HTR-8/SVneo (cell line): ENCODE measurements around the gene PAXX.
A peak's percentile ranks its signal among the peaks of the same experiment; 100 is the strongest.

Source experiments
- DNase-seq: peaks from one replicate; pipeline ENCODE4 v3.0.0; 2011; ENCODE audit warnings: low spot score, mixed read lengths; ENCODE audit not compliant: insufficient read length
- FAIRE-seq: peaks from 2 replicates; lab custom pipeline; 2011; peaks lifted over from hg19 to GRCh38; lab: Jason Lieb, UNC

Gene PAXX

DNA sequence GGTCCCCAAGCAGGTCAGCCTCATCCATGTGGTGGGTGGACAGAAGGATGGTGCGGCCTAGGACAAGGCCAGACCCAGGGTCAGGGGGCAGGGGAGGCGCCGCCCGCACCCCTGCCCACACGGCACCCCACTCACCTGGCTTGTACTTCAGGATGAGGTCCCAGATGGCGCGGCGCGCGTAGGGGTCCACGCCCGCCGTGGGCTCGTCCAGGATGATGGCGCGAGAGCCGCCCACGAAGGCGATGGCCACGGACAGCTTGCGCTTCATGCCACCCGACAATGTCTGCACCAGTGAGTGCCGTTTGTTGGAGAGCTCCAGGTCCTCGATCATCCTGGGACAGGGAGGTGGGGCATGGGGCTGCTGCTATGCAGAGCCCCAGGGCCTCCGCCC is 23.3 kb downstream of the PAXX start:
- FAIRE-seq (no peak), DNase-seq (no peak)

DNA sequence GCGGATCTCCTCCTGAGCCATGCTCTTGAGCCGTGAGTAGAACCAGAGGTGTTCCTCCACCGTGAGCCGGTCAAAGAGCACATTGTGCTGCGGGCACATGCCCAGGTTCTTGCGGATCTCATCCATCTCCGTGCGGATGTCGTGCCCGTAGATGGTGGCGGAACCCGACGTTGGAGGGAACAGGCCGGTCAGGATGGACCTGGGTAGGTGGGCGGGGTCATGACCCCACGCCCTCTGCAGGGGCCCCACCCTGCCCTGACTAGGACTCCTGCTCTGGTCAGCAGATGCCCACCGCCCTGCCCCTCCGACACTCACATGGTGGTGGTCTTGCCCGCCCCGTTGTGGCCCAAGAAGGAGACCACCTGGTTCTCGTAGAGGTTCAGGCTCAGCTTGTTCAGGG is 23.8 kb downstream of the PAXX start:
- DNase-seq (no peak), FAIRE-seq (no peak)

GRCh38 chr9:137016436-137016835 is 24.2 kb downstream of the PAXX start:
- DNase-seq (no peak), FAIRE-seq (no peak)

DNA sequence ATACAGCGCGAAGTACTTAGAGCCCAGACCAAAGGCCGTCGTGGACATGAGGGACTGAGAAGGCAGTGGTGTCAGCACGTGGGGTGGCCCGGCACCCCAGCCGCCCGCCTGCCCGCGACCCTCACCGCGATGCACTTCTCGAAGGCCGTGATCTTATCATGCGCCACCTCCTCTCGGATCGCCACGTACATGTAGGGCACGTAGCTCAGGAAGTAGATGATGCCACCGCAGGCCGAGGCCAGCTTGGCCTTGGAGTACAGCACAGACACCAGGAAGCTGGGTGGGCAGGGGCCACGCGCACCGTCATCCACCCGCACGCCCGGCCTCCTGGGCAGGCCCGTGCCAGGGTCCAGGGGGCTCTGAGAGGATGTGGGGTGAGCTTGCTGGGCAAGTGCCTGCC is 24.8 kb downstream of the PAXX start:
- DNase-seq, result no peak
- no peak for FAIRE-seq

DNA sequence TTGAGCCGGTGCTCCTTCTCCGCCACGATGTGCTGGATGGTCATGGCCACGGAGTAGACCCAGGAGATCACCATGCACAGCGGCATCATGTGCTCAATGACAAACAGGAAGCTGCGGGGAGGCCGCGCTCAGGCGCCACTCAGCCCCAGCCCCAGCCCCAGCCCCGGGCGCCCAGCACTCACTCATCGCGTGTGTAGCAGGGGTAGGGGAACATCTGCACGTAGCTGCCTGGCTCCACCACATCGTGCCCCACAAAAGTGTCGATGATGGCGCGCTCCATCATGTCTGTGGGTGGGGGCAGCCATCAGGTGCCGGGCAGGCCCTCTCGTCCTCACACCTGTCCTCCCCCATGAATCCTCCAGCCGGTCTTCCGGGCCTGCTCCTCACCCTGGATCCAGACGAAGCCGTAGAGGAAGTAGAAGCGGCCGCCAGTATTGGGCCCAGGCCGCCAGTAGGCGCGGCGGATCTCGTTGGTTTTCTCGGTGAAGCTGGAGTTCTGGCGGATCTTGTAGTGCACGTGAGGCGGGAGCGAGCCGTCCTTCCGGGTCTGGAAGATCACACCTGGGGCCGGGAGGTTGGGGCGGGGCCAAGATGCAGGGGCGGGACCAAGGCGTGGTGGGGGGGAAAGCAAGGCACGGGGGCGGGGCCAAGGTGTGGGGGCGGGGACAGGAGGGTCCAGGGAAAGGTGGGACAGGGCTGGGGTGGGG is 25.7 kb downstream of the PAXX start:
- no peak for DNase-seq
- FAIRE-seq, result no peak

DNA sequence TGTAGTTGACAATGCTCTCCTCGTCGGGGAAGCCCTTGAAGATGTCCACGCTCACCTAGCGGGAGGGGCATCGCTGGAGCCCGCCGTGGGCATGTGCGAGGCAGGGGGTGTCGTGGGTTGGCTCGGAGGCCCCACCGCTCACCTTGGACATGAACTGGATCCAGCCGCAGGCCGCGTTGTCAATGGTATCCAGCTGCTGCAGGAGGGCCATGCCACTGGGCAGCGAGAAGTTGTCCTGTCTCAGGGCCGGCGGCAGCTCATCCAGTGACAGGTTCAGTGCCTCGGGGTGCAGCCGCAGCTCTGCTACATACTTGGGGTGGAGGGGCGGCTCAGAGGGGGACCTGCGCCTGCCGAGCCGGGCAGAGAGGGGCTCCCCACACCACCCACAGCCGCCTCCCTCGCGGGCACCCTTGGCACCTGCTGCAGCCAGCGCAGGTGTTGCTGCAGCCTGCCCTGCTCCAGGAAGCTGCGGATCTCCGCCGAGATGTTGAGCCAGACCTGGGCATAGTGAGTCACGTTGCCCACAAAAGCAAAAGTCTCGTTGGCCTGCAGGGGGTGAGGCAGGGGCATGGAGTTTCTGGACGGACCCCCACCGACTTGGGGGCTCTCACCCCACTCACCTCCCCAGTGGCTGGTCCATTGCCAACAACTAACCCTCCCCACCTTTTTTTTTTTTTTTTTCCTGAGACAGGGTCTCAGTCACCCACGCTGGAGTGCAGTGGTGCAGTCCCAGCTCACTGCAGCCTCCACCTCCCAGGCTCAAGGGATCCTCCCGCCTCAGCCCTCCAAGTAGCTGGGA is 26.7 kb downstream of the PAXX start:
- FAIRE-seq, result no peak

DNA sequence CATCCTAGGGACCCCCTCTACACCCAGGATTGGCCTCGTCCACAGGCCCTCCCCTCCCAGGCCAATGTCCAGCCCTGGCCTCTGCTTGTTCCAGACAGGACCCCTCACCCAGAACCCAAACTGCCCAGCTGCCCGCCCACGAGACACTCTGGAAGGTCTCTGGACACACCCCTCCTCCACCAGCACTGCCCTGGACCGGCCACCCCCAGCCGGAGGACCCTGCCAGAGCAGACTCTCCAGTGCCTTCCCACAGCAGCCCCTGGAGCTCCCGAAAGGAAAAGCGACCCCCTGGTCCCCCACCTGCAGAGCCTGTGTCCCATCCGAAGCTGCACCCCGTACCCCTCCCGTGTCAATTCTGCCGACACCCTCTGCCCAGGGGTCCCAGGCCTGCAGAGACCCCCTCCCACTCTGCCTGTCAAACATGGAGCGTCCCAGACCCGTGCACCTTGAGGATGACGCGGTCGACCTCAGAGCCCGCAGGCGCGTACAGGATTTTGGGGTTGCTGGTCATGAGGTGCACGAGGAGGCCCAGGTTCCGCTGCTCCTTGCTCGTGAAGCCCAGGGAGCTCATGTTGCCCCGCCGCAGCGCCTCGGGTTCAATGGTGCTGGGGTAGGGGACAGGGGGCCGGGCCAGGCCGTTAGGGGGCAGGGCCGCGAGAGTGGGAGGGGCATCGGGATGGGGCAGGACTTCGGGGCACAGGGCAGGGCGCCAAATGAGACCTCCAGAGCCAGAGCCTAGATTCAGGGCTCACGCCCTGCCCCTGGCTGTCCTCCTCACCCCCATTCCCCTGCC is 27.9 kb downstream of the PAXX start:
- no peak for FAIRE-seq

More for the DNA sequence above, 26.7 kb downstream of the PAXX start:
- DNase-seq, result no peak

DNA sequence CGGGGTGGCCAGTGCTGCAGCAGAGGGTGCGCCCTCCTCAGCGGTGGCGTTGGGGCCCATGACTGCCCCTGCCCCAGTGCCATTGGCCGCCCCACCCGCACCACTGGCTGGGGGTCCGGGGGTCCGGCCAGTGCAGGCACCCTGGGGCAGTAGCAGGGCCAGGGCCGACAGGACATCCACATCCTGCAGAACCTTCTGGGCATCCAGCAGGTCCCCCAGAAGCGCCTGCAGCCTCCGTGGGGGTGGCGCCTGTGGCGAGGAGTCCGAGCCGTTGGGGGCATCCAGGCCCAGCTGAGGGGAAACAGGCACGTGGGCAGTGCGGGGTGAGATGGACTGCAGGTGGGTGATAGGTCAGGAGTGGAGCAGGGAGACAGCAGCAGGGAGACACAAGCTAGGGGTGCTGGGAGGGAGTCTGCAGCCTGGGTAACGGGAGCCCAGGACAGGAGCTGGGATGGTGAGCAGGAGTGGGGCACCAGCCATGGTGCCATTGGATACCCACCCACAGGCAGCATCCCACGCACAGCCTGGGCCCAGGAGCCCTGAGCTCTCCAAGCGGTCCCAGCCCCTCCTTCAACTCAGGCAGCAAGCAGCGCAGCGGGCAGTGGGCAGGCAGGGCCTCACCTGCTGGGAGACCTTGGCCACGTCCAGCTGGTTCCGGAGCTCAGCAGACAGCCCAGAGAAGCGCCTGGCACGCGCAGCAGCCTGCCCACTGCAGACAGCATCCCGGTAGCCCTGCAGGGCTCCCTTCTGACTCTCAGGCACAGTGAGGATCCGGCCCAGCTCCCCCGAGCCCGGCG is 28.7 kb downstream of the PAXX start:
- no peak for FAIRE-seq

More for the DNA sequence above, 27.9 kb downstream of the PAXX start:
- DNase-seq, result no peak

GRCh38 chr9:137021568-137021978 is 29.4 kb downstream of the PAXX start:
- no peak for FAIRE-seq
- DNase-seq, result no peak

More for the DNA sequence above, 28.7 kb downstream of the PAXX start:
- DNase-seq, result no peak

GRCh38 chr9:137021979-137022661 is 29.9 kb downstream of the PAXX start:
- peak; percentile 45 for DNase-seq
- FAIRE-seq, result peak; percentile 58

DNA sequence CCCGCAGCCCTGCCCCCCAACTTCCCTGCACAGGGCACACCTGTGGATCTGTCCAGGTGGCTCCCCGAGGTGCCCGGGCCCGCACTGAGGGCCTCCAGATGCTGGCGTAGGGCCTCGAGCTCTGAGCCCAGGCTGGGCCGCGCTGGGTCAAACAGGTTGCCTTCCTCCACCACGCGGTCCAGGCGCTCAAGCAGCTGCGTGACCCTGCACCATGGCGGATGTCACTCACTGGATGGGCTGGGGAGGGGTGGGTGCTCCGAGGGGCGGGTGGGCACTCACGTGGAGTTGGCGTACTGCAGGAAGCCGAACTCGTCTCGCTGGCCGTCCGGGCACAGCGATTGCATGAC is 30.4 kb downstream of the PAXX start:
- DNase-seq (no peak), FAIRE-seq (no peak)

- DNase-seq, result no peak
- no peak for FAIRE-seq
These were observed 30.9 kb downstream of the PAXX start for GRCh38 chr9:137023157-137023556.

GRCh38 chr9:137023583-137023991 is 31.4 kb downstream of the PAXX start:
- FAIRE-seq, result no peak
- DNase-seq, result no peak

GRCh38 chr9:137025517-137025966 is 33.3 kb downstream of the PAXX start:
- FAIRE-seq, result no peak
- DNase-seq, result no peak

DNA sequence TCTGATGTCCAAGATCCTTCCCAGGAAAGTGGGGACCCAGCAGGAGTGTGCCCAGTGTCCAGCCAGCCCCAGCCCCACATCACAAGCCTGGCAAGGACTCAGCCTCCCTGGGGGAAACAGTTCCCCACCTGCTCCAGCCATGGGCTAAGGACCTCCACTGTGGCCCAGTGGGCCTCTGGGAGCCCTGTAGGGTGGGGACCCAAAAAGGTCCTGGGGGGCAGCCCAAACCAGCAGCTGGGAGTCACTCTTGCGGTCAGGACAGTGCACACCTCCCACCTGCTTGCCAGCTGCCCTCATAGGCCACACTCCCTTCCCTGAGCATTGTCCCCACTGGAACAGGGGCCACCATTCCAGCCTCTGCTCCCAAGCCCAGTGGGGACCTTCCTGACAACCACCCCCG is 34.2 kb downstream of the PAXX start:
- DNase-seq (no peak), FAIRE-seq (no peak)

DNA sequence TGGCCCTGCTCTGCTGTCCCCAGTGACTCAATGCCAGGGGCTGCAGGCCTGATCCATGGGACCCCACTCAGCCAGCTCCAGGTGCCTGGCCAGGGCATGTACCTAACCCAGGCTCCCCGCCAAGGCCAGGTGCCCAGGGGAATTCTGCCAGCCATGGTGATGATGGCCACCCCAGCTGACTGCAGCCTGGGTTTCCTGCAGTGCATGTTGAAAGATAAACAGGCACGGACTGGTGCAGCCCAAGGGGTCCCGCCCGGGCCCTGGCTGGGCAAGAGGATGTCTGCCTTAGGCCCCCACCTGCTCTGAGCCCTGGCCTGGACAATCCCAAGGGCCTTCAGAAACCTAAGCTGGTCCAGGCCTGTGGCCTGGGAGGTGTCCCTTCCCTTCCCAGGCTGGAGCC is 34.6 kb downstream of the PAXX start:
- no peak for DNase-seq
- FAIRE-seq, result no peak

DNA sequence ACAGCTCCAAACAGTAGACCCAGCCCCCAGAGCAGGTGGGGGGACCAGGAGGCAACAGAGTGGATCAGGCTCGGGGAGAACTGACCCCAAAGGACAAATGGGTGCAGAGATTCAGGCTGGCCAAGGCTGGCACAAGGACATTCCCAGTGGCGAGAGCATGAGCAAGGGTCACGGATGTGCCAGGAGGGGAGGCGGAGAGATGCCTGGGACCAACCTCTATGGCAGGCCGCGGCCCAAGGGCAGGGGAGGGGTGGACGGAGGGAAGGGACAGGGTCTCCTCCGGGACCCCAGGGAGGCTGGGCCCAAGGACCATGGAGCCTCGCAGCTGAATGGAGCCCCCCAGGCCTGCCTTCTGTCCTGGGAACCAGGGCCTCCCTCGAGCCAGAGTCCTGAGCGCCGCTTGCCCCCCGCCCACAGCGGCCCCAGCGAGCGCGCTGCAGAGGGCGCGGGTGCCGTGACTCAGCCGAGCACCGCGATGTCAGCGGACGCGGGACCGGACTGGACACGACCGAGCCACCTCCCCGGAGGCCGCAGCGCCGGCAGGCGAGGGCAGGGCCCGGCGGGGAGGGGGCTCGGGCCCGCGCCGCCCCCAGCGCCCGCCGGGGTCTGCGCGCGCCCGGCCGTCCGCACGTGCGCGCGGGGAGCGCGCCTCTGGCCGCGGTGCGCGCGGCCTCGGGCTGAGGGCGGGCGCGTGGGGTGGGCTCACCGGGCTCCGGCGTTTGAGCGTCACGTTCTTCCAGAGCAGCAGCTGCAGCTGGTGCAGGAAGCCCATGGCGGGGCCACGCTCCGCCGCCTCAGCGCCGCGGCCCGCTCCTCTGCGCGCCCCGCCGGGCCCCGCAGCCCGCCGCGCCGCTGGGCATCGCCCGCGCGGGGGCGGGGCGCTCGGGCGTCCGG is 35.4 kb downstream of the PAXX start, which contains the start of gene ABCA2:
TSS of gene ABCA2 (minus strand) at position 869 of the 894 bp plus-strand sequence. CDS start at position 772, 97 bp downstream.
- FAIRE-seq, result peak; percentile 60
- DNase-seq, result no peak

DNA sequence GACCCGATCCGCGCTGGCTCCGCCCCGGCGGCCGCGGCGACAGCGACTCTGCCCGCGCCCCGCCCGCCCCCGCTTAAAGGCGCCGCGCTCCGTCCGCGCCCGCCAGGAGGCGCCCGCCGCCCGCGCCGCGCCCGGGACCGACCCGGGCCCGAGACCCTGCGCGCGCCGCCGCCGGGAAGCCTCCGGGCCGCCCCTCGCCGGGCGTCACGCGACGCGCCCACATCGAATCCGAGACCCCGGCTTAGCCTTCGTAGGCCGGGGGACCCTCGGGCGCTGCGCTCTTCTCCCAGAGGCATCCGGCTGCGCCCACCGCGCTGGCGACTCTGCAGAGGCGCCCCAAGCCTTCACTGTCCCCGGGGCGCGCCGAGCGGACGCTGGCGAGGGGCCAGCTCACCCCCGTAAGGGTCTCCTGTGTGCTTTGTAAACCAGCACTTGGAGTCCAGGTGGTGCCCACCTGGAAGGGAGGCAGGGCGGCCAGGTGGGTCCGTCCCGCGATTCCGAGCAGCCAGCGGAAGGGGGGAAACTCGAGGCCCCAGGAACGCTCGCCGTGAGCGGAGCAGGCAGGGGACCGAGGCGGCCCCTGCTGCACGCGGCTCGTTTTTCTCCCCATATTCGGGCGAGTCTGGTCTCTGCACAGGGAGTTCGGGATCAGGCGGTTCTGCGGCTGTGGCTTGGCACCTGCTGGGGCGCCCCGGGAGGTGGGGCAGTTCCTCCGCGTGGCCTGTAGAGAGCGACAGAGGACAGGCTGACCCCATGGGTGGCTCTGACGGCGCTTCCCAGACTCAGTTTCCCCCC is 36.2 kb downstream of the PAXX start:
- DNase-seq (no peak), FAIRE-seq (peak; percentile 23)
